ENCODE data around the gene FUT7. TPM values are rescaled to one million over a fixed set of nuclear protein-coding genes. Genes with fewer than 3 reads are reported as not detected.
"Not testable (repeated sequence)": the region's sequence is repeated elsewhere in the genome, so short reads cannot be mapped to it uniquely, and the experiment has no call there.

FUT7 gene
- total RNA-seq, 3 donors from 2014 or later = 0.14 to 0.27 TPM; not detected in 1

GRCh38 chr9:137007108-137007815 is 24.6 kb downstream of the FUT7 start:
- Histone ChIP-seq H3K36me3 (ENCODE audit: low read depth) (no peaks in the 10 kb centered on the region), H3K9me3 (peaks cover 5% of the 10 kb centered on the region), H3K4me3 (no peak overlapping the region), H3K4me1 (ENCODE audit: low read depth) (no peaks in the 10 kb centered on the region)
- no peak for TF ChIP-seq CTCF (IDR thresholded peaks at IDR 0.05)
- no peak for DNase-seq
- intact Hi-C loops (cut with DNase I, micrococcal nuclease) = no loop called here
- ATAC-seq = peak; percentile 23

DNA sequence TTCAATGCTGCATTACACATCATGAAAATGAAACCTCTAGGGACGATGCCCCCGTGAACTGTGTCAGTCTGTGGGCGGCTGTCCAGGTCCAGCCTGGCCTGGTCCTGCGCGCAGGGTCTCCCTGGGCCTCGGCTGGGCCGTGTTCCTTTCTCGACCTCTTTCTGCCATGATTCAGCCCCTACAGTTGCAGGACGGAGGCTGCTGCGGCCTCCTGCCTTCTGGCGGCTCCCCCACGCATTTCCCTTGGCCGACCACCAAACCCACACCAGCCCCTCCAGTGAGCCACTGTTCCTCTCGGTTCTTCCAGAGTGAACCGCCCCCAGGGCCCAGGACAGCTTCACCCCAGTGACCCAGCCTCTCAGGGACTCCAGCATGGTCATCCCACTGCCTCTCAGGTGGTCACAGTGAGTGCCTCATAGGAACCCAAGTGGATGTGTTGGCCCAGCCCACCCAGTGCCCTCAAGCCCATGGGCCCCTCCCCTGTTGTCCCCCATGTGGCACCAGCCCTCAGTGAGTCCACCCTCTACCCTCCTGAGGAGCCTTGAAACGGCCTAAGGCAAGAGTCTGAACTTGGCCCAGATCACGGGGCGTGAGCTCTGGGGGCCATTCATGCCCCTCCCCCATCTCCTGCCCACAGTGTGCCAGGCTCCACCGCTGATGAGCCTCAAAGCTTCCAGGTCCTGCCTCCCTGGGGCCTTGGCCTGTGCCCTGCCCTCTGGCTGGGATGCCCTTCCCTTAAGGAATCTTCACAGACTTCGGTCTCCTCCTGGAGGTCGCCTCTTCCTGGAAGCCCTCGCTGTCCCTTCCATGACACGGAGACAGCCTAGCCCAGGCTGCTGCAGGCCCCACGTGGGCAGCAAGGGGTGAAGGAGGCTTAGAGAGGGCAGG is 25.5 kb downstream of the FUT7 start:
- intact Hi-C loops (cut with DNase I, micrococcal nuclease) = no loop called here
- Histone ChIP-seq H3K36me3 (ENCODE audit: low read depth) (no peaks in the 10 kb centered on the region), H3K4me3 (no peak overlapping the region), H3K4me1 (ENCODE audit: low read depth) (no peaks in the 10 kb centered on the region), H3K9me3 (peaks cover 5% of the 10 kb centered on the region)
- DNase-seq (no peak), ATAC-seq (no peak)
- no peak for TF ChIP-seq CTCF (IDR thresholded peaks at IDR 0.05)

DNA sequence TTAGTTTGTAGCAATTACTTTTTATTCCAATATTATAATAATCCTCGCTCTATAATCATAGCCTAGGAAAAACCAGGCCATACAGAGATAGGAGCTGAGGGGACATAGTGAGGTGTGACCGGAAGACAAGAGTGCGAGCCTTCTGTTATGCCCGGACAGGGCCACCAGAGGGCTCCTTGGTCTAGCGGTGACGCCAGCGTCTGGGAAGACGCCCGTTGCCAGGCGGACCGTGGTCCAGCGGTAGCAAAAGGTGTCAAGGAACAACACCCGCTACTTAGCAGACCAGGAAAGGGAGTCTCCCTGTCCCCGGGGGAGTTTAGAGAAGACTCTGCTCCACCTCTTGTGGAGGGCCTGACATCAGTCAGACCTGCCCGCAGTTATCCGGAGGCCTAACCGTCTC is 27.6 kb downstream of the FUT7 start:
- H3K36me3 ChIP-seq (ENCODE audit: low read depth); intact Hi-C loops (cut with DNase I, micrococcal nuclease); H3K4me3 ChIP-seq; H3K9me3 ChIP-seq; ATAC-seq; H3K4me1 ChIP-seq (ENCODE audit: low read depth): not testable (repeated sequence)
- DNase-seq = peak in 1 of 3 donors; percentile 60

GRCh38 chr9:137002646-137003041 is 29.2 kb downstream of the FUT7 start:
- DNase-seq = no peak
- intact Hi-C loops (cut with DNase I, micrococcal nuclease) = no loop called here
- no peak for ATAC-seq
- Histone ChIP-seq H3K4me3 (no peak overlapping the region), H3K4me1 (ENCODE audit: low read depth) (peaks cover 2% of the 10 kb centered on the region), H3K9me3 (peaks cover 5% of the 10 kb centered on the region), H3K36me3 (ENCODE audit: low read depth) (no peaks in the 10 kb centered on the region)
- no peak for TF ChIP-seq CTCF (IDR thresholded peaks at IDR 0.05)

DNA sequence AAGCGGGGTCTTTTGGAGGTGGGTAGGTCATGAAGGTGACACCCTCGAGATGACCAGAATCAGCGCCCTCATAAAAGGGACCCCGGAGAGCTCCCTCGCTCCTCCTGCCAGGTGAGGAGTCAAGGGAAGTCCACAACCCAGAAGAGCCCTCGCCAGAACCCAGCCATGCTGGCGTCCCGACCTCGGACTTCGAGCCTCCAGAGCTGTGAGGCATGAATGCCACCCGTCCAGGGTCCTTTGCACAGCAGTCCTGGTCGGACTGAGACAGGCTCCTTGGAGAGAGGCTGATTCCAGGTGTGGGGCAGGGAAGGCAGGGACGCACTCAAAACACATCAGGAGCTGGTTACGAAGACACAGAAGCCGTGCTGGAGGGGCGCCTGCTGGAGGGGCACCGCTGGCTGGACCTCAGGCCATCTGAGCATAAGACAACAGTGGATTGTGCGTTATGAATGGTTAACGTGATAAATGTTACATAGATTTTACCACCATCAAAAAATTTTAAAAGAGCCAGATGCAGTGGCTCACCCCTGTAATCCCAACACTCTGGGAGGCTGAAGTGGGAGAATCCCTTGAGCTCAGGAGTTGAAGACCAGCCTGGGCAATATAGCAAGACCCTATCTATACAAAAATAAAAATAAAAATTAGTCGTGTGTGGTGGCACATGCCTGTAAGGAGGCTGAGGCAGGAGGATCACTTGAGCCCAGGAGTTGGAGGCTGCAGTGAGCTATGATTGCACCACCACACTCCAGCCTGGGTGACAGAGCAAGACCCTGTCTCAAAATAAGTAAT is 29.8 kb downstream of the FUT7 start:
- Histone ChIP-seq H3K36me3 (ENCODE audit: low read depth) (no peaks in the 10 kb centered on the region), H3K9me3 (peaks cover 5% of the 10 kb centered on the region), H3K4me1 (ENCODE audit: low read depth) (peaks cover 5% of the 10 kb centered on the region), H3K4me3 (no peak overlapping the region)
- intact Hi-C loops (cut with DNase I, micrococcal nuclease) = no loop called here
- no peak for ATAC-seq
- DNase-seq = no peak
- TF ChIP-seq CTCF (IDR thresholded peaks at IDR 0.05) = no peak
